ENCODE results near the gene CRYBG3. TPM values are rescaled to one million over a fixed set of nuclear protein-coding genes. Genes with fewer than 3 reads are reported as not detected.

The CRYBG3 gene
- total RNA-seq, 2 experiments from 2014 or later, result 12.8 to 13.1 TPM

DNA sequence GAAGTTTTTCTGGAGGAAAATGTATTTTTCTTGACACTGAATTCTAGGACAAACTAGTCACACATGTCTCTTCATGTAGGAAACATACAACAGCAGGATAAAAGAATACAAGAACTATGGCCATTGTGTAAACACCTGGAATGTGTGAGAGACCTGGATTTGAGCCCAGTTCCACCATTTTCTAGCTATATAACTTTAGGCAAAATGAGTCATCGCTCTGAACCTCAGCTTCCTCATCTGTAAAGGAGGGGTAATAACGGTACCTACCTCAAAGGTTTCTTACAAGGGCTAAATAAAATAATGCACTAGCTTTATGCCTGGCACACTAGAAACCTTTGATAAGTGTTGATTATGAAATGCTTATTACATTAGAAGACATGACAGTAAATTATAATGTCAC, 92.6 kb downstream of the CRYBG3 start:
- no peaks in the 10 kb centered on the region for H3K27me3 Mint-ChIP-seq
- POLR2A ChIA-PET, result interaction anchor here (0.7 to 1.0 kb wide), 3 partner anchors 26 to 93 kb away, joined by 3 to 4 read pairs (median 3); partner anchors contain the start of gene CRYBG3
- CTCF ChIA-PET, result interaction anchor here (1.0 to 1.1 kb wide), 2 partner anchors 107 to 108 kb away, joined by 3 read pairs; no protein-coding TSS in a partner anchor
- H3K9me3 Mint-ChIP-seq, result peaks cover 6% of the 10 kb centered on the region
- no peak overlapping the region for H3K4me3 Mint-ChIP-seq
- no peak for DNase-seq
- peaks cover 67% of the 10 kb centered on the region for H3K36me3 Mint-ChIP-seq (ENCODE audit: low read depth)
- H3K27ac Mint-ChIP-seq, result no peak overlapping the region
- peaks cover 40% of the 10 kb centered on the region for H3K4me1 Mint-ChIP-seq

DNA sequence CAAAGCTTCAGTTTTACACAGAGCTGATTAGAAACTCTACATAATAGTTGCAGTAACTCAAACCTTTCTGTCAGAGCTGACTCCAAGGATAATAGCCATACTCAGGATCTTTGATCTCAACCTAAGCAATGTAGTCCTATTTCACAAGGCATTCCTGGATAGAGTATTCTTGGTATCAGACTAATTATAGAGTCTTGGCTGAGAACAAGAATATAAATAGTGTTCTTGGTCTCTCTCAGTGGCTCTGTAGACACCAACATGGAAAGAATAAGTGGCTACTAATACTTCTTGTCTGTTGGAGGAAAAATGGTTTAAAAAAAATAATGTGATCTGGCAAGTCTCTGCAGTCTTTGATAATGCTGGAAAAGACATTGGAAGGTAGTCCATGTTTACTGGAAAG, 94.8 kb downstream of the CRYBG3 start:
- no peak overlapping the region for H3K4me3 Mint-ChIP-seq
- DNase-seq, result no peak
- H3K27me3 Mint-ChIP-seq, result no peaks in the 10 kb centered on the region
- ChIA-PET POLR2A (interaction anchor here (1.4 kb wide), 1 partner anchor 95 kb away, joined by 3 read pairs; the partner anchor contains the start of gene CRYBG3), CTCF (interaction anchor here (0.5 kb wide), 1 partner anchor 295 kb away, joined by 7 read pairs; no protein-coding TSS in a partner anchor)
- H3K4me1 Mint-ChIP-seq, result peaks cover 25% of the 10 kb centered on the region
- no peak overlapping the region for H3K27ac Mint-ChIP-seq
- peaks cover 72% of the 10 kb centered on the region for H3K36me3 Mint-ChIP-seq (ENCODE audit: low read depth)
- peaks cover 6% of the 10 kb centered on the region for H3K9me3 Mint-ChIP-seq

DNA sequence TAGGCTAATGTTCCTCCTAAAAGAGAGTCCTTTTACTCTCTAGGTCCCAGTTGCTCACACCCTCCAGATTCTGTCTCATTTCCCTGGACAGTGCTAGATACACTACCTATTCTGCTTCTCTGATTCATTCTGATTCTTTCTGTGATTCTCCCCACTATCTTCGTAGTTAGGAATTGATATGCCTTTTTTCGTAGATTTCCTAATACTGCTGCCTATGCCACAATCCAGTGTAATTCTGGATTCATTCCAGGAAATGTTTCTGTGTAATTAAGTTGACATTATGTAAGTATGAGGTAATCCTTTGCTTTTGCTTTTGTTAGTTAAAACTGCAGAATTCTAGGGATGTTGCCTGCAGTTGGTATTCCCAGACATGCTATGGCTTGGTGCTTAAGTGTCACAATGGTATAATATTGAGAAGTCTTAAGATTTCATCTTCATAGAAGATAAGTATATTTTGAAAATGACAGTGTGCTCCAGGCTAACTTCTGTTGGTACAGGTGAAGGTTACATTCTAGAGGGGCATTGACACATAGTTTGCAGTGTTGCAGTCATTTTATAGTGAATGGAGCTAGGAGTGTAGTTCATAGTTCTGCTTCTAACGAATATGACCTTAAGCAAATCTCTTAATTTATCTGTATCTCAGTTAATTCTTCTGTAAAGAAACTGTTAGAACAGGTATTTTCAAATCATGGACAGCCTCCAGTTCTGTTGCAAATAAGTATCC, 96.2 kb downstream of the CRYBG3 start:
- Mint-ChIP-seq H3K27me3 (no peaks in the 10 kb centered on the region), H3K4me3 (no peak overlapping the region), H3K4me1 (peaks cover 16% of the 10 kb centered on the region), H3K9me3 (peaks cover 6% of the 10 kb centered on the region), H3K36me3 (ENCODE audit: low read depth) (peaks cover 78% of the 10 kb centered on the region), H3K27ac (no peak overlapping the region)
- POLR2A ChIA-PET, result no interaction called here
- CTCF ChIA-PET, result no interaction called here
- DNase-seq, result no peak

DNA sequence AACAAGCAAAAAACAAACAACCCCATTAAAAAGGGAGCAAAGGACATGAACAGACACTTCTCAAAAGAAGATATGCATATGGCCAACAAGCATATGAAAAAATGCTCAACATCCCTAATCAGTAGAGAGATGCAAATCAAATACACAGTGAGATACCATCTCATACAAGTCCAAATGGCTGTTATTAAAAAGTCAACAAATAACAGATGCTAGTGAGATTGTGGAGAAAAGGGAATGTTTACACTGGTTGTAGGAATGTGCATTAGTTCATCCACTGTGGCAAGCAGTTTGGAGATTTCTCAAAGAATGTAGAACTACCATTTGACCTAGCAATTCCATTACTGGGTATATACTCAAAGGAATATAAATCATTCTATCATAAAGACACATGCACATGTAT, 105.9 kb downstream of the CRYBG3 start:
- CTCF ChIA-PET, result no interaction called here
- no peak for DNase-seq
- peaks cover 5% of the 10 kb centered on the region for H3K9me3 Mint-ChIP-seq
- no peaks in the 10 kb centered on the region for H3K27me3 Mint-ChIP-seq
- peaks cover 54% of the 10 kb centered on the region for H3K36me3 Mint-ChIP-seq (ENCODE audit: low read depth)
- POLR2A ChIA-PET, result no interaction called here
- H3K4me1 Mint-ChIP-seq, result no peaks in the 10 kb centered on the region
- no peak overlapping the region for H3K27ac Mint-ChIP-seq
- H3K4me3 Mint-ChIP-seq, result no peak overlapping the region

DNA sequence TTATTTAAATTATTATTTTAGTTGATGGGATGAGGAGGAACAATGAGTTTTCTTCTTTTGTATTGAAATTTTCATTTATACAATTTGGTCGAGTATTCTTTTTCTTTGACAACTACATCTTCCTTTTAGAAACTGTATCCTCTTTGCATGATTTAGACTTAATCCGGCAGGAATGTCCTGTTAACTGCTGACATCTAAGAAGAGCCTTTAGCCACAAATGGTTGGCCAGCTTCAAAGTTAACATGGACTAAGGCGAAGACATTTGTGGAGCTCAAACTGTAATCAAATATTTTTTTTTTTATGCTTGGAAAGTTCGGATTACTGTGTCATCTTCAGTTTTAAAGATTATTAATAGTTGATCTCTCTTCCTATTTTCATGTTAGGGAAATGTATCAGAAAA, 107.2 kb downstream of the CRYBG3 start:
- ChIA-PET POLR2A (interaction anchor here (1.4 kb wide), 1 partner anchor 18 kb away, joined by 3 read pairs; no protein-coding TSS in a partner anchor), CTCF (no interaction called here)
- Mint-ChIP-seq H3K4me1 (no peaks in the 10 kb centered on the region), H3K4me3 (no peak overlapping the region), H3K27ac (no peak overlapping the region), H3K9me3 (peaks cover 5% of the 10 kb centered on the region), H3K36me3 (ENCODE audit: low read depth) (peaks cover 47% of the 10 kb centered on the region), H3K27me3 (no peaks in the 10 kb centered on the region)
- DNase-seq, result no peak

DNA sequence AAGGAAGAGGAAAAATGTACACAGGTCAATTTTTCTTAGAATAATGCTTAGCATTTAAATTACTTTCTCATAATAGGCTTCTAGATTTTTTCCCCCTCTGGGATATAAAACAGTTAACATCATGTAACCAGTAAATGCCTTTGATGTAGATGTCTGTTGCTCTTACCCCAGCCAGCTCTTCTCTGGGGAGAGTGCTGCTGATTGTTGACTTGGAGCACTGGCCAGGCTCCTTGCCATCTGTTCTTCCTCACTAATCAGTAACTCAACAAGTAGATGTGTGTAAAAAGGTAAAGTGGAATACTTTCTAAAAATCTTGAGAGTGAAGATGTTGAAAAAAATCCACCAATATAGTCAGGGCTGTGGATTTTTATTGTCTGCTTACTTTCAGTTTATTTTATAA, 108.2 kb downstream of the CRYBG3 start:
- Mint-ChIP-seq H3K4me3 (no peak overlapping the region), H3K4me1 (no peaks in the 10 kb centered on the region), H3K9me3 (peaks cover 5% of the 10 kb centered on the region), H3K27ac (no peak overlapping the region), H3K36me3 (ENCODE audit: low read depth) (peaks cover 43% of the 10 kb centered on the region), H3K27me3 (no peaks in the 10 kb centered on the region)
- no peak for DNase-seq
- POLR2A ChIA-PET, result interaction anchor here (1.4 kb wide), 1 partner anchor 19 kb away, joined by 3 read pairs; no protein-coding TSS in a partner anchor
- CTCF ChIA-PET, result interaction anchor here (0.8 kb wide), 1 partner anchor 93 kb away, joined by 4 read pairs; no protein-coding TSS in a partner anchor

DNA sequence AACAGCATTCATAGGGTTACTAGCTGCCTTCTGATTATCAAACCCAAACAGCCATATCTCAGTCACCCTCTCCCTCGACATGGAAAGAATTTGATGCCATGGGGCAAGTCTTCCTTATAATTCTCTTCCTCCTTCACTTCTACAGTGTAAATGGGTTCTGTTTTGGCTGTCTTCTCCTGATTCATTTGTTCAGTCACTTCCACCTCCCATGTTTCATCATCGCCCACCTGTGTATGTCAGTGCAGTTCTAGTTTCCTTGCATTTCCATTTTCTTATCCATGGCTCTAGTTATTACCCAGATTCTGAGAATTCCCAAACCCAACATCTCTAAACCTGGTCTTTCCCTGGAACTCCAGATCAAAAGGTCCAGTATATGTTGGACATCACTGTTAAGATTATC, 109.4 kb downstream of the CRYBG3 start:
- DNase-seq, result no peak
- Mint-ChIP-seq H3K36me3 (ENCODE audit: low read depth) (peaks cover 49% of the 10 kb centered on the region), H3K9me3 (peaks cover 5% of the 10 kb centered on the region), H3K4me3 (no peak overlapping the region), H3K27me3 (no peaks in the 10 kb centered on the region), H3K27ac (no peak overlapping the region), H3K4me1 (peaks cover 1% of the 10 kb centered on the region)
- CTCF ChIA-PET, result no interaction called here
- POLR2A ChIA-PET, result no interaction called here

DNA sequence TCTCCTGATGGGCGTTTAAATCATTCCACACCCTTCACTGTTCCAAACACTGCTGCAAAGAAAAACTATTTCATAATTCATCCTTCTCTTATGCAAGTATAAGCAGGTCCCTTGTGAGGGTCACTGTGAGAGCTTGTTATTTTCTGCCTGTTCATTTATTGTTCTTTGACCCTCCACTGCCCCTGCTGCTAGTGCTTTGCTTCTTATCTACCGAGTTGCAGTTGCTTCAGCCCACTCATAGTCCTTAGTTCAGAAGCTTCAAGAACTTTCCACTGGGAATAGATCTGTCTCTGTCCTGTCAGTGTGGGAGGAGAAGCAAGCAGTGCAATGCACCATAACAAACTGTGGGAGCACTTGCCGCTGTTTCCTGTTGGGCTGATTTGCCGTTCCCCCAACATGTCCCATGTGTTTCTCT, 110.6 kb downstream of the CRYBG3 start:
- DNase-seq, result no peak
- CTCF ChIA-PET, result no interaction called here
- Mint-ChIP-seq H3K27me3 (no peaks in the 10 kb centered on the region), H3K4me3 (no peak overlapping the region), H3K4me1 (peaks cover 1% of the 10 kb centered on the region), H3K36me3 (ENCODE audit: low read depth) (peaks cover 50% of the 10 kb centered on the region), H3K27ac (no peak overlapping the region), H3K9me3 (peaks cover 5% of the 10 kb centered on the region)
- POLR2A ChIA-PET, result no interaction called here

DNA sequence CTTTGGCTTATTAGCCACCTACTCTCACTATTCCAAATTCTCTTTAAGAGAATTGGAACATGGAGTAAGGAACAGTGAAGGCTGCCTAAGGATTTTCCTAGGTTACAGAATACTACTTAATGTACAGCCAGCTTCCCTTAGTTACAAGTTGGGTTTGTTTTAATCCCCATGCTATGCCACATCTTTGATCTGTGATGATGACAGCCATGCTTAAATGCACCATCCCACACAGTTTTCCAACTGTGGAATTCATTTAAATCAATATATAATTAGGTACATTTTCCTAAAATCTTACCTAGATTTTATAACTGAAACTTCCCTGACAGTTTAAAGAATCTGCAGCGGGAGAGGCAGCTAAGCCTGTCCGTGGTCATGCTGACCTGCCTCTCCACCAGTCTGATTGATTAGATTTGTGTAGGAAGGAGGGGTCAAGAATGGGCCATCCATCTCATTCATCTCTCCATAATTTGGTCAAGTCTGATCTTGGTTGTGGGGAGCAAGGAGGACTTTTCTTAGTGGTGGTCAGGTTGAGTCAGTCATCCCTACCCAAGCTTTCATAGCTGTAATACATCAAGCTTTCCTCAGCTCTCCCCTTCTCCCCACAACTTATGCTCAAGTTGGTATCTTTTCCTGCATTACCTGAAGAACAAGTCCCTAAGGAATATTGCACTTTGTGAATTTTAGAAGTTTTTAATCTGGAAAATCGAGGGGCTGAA, 113.3 kb downstream of the CRYBG3 start:
- Mint-ChIP-seq H3K36me3 (ENCODE audit: low read depth) (peaks cover 64% of the 10 kb centered on the region), H3K27me3 (no peaks in the 10 kb centered on the region), H3K4me3 (no peak overlapping the region), H3K4me1 (peaks cover 1% of the 10 kb centered on the region), H3K9me3 (peaks cover 4% of the 10 kb centered on the region), H3K27ac (no peak overlapping the region)
- ChIA-PET POLR2A (no interaction called here), CTCF (interaction anchor here (0.7 kb wide), 1 partner anchor 30 kb away, joined by 6 read pairs; no protein-coding TSS in a partner anchor)
- DNase-seq, result no peak

DNA sequence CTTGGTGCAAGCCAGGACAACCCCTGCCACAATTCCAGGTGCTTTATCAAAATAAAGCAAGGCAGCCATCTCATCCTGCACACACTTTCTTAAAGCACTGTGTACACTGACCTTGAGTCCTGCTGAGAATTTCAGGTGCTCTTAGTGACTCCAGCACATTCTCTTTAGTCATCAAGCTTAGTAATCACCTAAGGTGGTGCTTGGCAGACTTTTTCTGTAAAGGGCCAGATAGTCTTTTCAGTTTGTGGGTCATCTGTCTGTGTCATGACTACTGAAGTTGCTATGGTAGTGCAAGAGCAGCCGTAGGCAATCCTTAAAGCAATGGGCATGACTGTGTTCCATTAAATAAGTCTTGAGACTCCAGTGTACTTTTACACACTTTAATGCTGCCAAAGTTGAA, 114.0 kb downstream of the CRYBG3 start:
- POLR2A ChIA-PET, result no interaction called here
- H3K27ac Mint-ChIP-seq, result no peak overlapping the region
- no peaks in the 10 kb centered on the region for H3K27me3 Mint-ChIP-seq
- DNase-seq, result no peak
- peaks cover 3% of the 10 kb centered on the region for H3K4me1 Mint-ChIP-seq
- H3K9me3 Mint-ChIP-seq, result no peaks in the 10 kb centered on the region
- peaks cover 65% of the 10 kb centered on the region for H3K36me3 Mint-ChIP-seq (ENCODE audit: low read depth)
- H3K4me3 Mint-ChIP-seq, result no peak overlapping the region
- CTCF ChIA-PET, result no interaction called here

DNA sequence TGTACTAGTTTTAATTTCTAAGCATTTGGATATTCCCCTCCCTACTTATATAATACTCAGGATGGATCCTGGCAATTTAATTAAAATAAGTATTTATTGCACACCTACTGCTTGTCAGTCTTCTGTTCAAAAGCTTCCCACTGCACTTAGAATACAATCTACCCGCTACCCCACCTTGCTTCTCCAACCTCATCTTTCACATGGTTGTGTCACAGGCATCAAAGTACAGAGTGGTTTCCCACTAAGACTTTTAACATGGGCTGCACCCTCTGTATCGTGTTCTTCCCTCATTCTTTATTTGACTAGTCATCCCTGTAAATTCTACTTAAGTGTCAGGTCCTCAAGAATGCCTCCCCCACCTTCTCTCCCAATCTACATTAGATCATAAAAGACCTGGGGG, 115.4 kb downstream of the CRYBG3 start:
- H3K4me1 Mint-ChIP-seq, result peaks cover 5% of the 10 kb centered on the region
- H3K27me3 Mint-ChIP-seq, result no peaks in the 10 kb centered on the region
- H3K9me3 Mint-ChIP-seq, result no peaks in the 10 kb centered on the region
- ChIA-PET CTCF (interaction anchor here (0.9 kb wide), 1 partner anchor 145 kb away, joined by 3 read pairs; no protein-coding TSS in a partner anchor), POLR2A (interaction anchor here (1.7 kb wide), 1 partner anchor 85 kb away, joined by 4 read pairs; no protein-coding TSS in a partner anchor)
- DNase-seq, result no peak
- H3K27ac Mint-ChIP-seq, result no peak overlapping the region
- H3K36me3 Mint-ChIP-seq (ENCODE audit: low read depth), result peaks cover 64% of the 10 kb centered on the region
- no peak overlapping the region for H3K4me3 Mint-ChIP-seq

DNA sequence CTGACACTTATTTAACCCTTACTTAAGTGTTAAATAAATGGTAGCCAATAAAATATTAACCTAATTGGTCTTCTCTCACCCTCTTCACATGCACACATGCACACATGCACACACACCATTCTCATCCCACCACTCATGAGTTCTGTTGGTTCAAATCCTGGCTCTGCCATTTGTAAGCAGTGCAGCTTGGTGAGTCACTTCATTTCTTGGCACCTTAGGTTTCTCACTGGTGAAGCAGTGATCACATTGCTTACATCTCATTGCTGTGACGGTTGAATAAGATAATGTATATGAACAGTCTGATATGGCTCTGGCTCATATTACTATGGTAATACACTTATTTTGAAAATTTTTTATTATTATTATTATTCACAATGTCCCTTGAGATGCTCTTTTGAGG, 116.6 kb downstream of the CRYBG3 start:
- Mint-ChIP-seq H3K4me3 (no peak overlapping the region), H3K27me3 (no peaks in the 10 kb centered on the region), H3K4me1 (peaks cover 17% of the 10 kb centered on the region), H3K27ac (no peak overlapping the region), H3K9me3 (no peaks in the 10 kb centered on the region), H3K36me3 (ENCODE audit: low read depth) (peaks cover 71% of the 10 kb centered on the region)
- POLR2A ChIA-PET, result interaction anchor here (1.7 kb wide), 1 partner anchor 84 kb away, joined by 4 read pairs; no protein-coding TSS in a partner anchor
- CTCF ChIA-PET, result no interaction called here
- DNase-seq, result no peak

DNA sequence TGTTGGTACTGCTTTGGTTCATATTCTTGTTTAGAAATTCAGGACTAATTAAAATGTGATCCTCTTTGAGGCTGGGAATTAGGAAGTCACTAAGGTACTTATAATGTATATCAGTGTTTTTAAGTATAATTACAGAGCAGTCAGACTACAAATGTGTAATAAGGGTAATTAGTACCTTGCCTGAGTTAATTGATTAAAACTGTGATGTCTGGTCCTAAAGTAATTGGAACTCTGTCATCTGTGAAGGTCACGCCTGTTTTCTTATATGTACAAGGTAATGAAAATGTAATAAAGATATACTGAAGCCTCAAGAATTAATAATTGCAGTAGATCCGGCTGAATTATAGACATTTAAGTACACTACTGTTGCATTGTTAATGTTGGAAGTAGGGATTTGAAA, 117.6 kb downstream of the CRYBG3 start:
- ChIA-PET CTCF (interaction anchor here (1.8 to 4.2 kb wide), 2 partner anchors 83 to 147 kb away, joined by 4 to 14 read pairs; no protein-coding TSS in a partner anchor), POLR2A (no interaction called here)
- peaks cover 77% of the 10 kb centered on the region for H3K36me3 Mint-ChIP-seq (ENCODE audit: low read depth)

More for the DNA sequence above, 117.6 kb downstream of the CRYBG3 start:
- Mint-ChIP-seq H3K27me3 (no peaks in the 10 kb centered on the region), H3K4me1 (peaks cover 22% of the 10 kb centered on the region), H3K4me3 (no peak overlapping the region), H3K27ac (no peak overlapping the region), H3K9me3 (no peaks in the 10 kb centered on the region)
- no peak for DNase-seq

Measured in activated CD4-positive, alpha-beta memory T cell treated with anti-CD3 and anti-CD28 coated beads, Interleukin-2, amount 10 ng/mL, durations not matched to agents 7 days and 5 days (primary cell).